HG03432 (cell line): ENCODE data around the gene PHF19.

ENCODE experiments used
- ATAC-seq: cut with Tn5 transposase; IDR thresholded peaks from one replicate; pipeline ENCODE4 v1.9.1; 2021; ENCODE audit warnings: mild to moderate bottlenecking, moderate library complexity; ENCODE audit not compliant: unreplicated experiment

PHF19 gene

GRCh38 chr9:120855827-120856670 lies 20.9 kb downstream of the PHF19 start:
- ATAC-seq, result no peak

GRCh38 chr9:120854596-120855327 lies 22.2 kb downstream of the PHF19 start:
- no peak for ATAC-seq

- no peak for ATAC-seq
Measured at GRCh38 chr9:120853198-120853597, 23.8 kb downstream of the PHF19 start.

- no peak for ATAC-seq
Measured at GRCh38 chr9:120852240-120853010, 24.6 kb downstream of the PHF19 start.

- no peak for ATAC-seq
Measured at GRCh38 chr9:120851449-120851848, 25.5 kb downstream of the PHF19 start.

GRCh38 chr9:120850315-120850714 lies 26.7 kb downstream of the PHF19 start:
- ATAC-seq, result no peak

GRCh38 chr9:120846906-120847305 lies 30.1 kb downstream of the PHF19 start:
- no peak for ATAC-seq

- no peak for ATAC-seq
Measured at GRCh38 chr9:120846251-120846889, 30.6 kb downstream of the PHF19 start.

GRCh38 chr9:120845255-120845654 lies 31.7 kb downstream of the PHF19 start:
- ATAC-seq, result no peak

- ATAC-seq, result peak; percentile 99
Measured at GRCh38 chr9:120842685-120843485, 34.1 kb downstream of the PHF19 start, which contains the start of gene PSMD5. TSS of gene PSMD5 (minus strand) at chr9:120842922. CDS start at chr9:120842909, 13 bp downstream.

GRCh38 chr9:120841930-120842684 lies 34.9 kb downstream of the PHF19 start:
- ATAC-seq, result peak; percentile 13

- no peak for ATAC-seq
Measured at GRCh38 chr9:120839146-120839545, 37.8 kb downstream of the PHF19 start.

- no peak for ATAC-seq
Measured at GRCh38 chr9:120837921-120838320, 39.1 kb downstream of the PHF19 start.

GRCh38 chr9:120833325-120833724 lies 43.7 kb downstream of the PHF19 start:
- ATAC-seq, result no peak

GRCh38 chr9:120832807-120833206 lies 44.2 kb downstream of the PHF19 start:
- ATAC-seq, result no peak

GRCh38 chr9:120830865-120831264 lies 46.1 kb downstream of the PHF19 start:
- ATAC-seq, result no peak

- ATAC-seq, result no peak
Measured at GRCh38 chr9:120830151-120830550, 46.8 kb downstream of the PHF19 start.

- ATAC-seq, result no peak
Measured at GRCh38 chr9:120829650-120830049, 47.3 kb downstream of the PHF19 start.

GRCh38 chr9:120820095-120820494 lies 56.9 kb downstream of the PHF19 start:
- no peak for ATAC-seq
